DND-41 (cell line): Measurements from ENCODE around the gene RNFT1.
"Not testable (repeated sequence)": the region's sequence is repeated elsewhere in the genome, so short reads cannot be mapped to it uniquely, and the experiment has no call there.

Experiments used
- ATAC-seq: fragments of 200-7000 bp; cut with Tn5 transposase; 3 replicates; pipeline ENCODE4 v1.9.1; 2021; ENCODE audit warnings: low read depth; ENCODE audit not compliant: insufficient read depth
- DNase-seq: peaks from one replicate; pipeline ENCODE4 v3.0.0-alpha.2; 2020
- H2AFZ ChIP-seq: 2 replicates; pipeline ENCODE4 v1.6.0; 2012; ENCODE audit warnings: low read depth, low read length
- H3K27ac ChIP-seq: 2 replicates; pipeline ENCODE4 v1.5.1; 2012; ENCODE audit warnings: low read length, inconsistent platforms
- H3K27me3 ChIP-seq: fragments of 200-600 bp; sonication (generic); 2 replicates; pipeline ENCODE4 v1.6.0; 2012; ENCODE audit warnings: low read length, mild to moderate bottlenecking, inconsistent platforms; ENCODE audit not compliant: insufficient read depth, poor library complexity
- H3K36me3 ChIP-seq: 2 replicates; pipeline ENCODE4 v1.5.1; 2012; ENCODE audit warnings: low read length, inconsistent platforms; ENCODE audit not compliant: insufficient read depth
- H3K4me1 ChIP-seq: 2 replicates; pipeline ENCODE4 v1.5.1; 2012; ENCODE audit warnings: mild to moderate bottlenecking, low read length; ENCODE audit not compliant: insufficient read depth
- H3K4me2 ChIP-seq: 2 replicates; pipeline ENCODE4 v1.6.0; 2012; ENCODE audit warnings: mild to moderate bottlenecking, moderate library complexity, low read length, inconsistent platforms; ENCODE audit not compliant: insufficient read depth
- H3K4me3 ChIP-seq, 2 experiments: fragments of 200-600 bp in 1 of 2; shearing (Covaris generic) in 1 of 2; 2 replicates each; pipeline ENCODE4 v1.5.1; 2012 to 2016; ENCODE audit warnings: inconsistent platforms in 2 of 2, low read length in 2 of 2, mild to moderate bottlenecking in 2 of 2, low read depth in 1 of 2, moderate library complexity in 1 of 2
- H3K79me2 ChIP-seq: 2 replicates; pipeline ENCODE4 v1.6.0; 2012; ENCODE audit warnings: low read length, inconsistent platforms; ENCODE audit not compliant: insufficient read depth
- H3K9ac ChIP-seq: 2 replicates; pipeline ENCODE4 v1.6.0; 2012; ENCODE audit warnings: low read depth, mild to moderate bottlenecking, inconsistent platforms, low read length, moderate library complexity
- H3K9me3 ChIP-seq: 2 replicates; pipeline ENCODE4 v1.5.1; 2012; ENCODE audit warnings: low read length, moderate library complexity, mild to moderate bottlenecking, inconsistent platforms; ENCODE audit not compliant: insufficient read depth, severe bottlenecking
- H4K20me1 ChIP-seq: 2 replicates; pipeline ENCODE4 v1.6.0; 2012; ENCODE audit warnings: low read length; ENCODE audit not compliant: insufficient read depth
- EZH2 ChIP-seq: IDR thresholded peaks from 3 replicates; pipeline ENCODE4 v1.6.1; 2012; ENCODE audit warnings: borderline replicate concordance, low read depth, mild to moderate bottlenecking, moderate library complexity, low read length, inconsistent platforms; ENCODE audit not compliant: severe bottlenecking
- TF ChIP-seq, protein P1 (sequence below): IDR thresholded peaks from 2 replicates; pipeline ENCODE4 v1.5.1; 2012; ENCODE audit warnings: borderline replicate concordance, low read length, moderate library complexity, mild to moderate bottlenecking; ENCODE audit not compliant: poor library complexity, severe bottlenecking; ENCODE audit errors: extremely low read depth

Gene RNFT1

DNA sequence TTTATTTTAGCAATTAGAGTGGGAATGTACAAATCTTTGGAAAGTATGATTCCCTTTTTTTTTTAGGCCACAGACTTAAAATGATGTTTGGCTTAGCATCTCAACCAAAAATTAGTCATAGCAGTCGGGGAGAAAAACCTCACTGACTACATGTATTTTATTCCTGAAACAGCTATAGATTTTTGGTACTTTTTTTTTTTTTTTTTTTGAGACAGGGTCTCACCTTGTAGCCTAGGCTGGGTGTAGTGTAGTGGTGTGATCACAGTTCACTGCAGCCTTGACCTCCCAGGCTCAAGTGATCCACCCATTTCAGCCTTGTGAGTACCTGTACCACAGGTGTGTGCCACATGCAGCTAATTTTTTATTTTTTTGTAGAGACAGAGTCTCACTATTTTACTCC is 23.4 kb downstream of the RNFT1 start:
- Histone ChIP-seq H3K79me2 (no peaks in the 10 kb centered on the region), H3K4me2 (no peak overlapping the region), H3K27me3 (no peaks in the 10 kb centered on the region), H3K36me3 (peaks cover 73% of the 10 kb centered on the region), H3K4me1 (no peaks in the 10 kb centered on the region), H3K27ac (no peak overlapping the region), H2AFZ (no peak overlapping the region), H3K9ac (no peak overlapping the region), H3K4me3 (no peak overlapping the region), H4K20me1 (no peaks in the 10 kb centered on the region), H3K9me3 (no peaks in the 10 kb centered on the region)
- TF ChIP-seq, protein P1, sequence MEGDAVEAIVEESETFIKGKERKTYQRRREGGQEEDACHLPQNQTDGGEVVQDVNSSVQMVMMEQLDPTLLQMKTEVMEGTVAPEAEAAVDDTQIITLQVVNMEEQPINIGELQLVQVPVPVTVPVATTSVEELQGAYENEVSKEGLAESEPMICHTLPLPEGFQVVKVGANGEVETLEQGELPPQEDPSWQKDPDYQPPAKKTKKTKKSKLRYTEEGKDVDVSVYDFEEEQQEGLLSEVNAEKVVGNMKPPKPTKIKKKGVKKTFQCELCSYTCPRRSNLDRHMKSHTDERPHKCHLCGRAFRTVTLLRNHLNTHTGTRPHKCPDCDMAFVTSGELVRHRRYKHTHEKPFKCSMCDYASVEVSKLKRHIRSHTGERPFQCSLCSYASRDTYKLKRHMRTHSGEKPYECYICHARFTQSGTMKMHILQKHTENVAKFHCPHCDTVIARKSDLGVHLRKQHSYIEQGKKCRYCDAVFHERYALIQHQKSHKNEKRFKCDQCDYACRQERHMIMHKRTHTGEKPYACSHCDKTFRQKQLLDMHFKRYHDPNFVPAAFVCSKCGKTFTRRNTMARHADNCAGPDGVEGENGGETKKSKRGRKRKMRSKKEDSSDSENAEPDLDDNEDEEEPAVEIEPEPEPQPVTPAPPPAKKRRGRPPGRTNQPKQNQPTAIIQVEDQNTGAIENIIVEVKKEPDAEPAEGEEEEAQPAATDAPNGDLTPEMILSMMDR = no peak
- no peak for TF ChIP-seq EZH2
- no peak for ATAC-seq
- DNase-seq = no peak

DNA sequence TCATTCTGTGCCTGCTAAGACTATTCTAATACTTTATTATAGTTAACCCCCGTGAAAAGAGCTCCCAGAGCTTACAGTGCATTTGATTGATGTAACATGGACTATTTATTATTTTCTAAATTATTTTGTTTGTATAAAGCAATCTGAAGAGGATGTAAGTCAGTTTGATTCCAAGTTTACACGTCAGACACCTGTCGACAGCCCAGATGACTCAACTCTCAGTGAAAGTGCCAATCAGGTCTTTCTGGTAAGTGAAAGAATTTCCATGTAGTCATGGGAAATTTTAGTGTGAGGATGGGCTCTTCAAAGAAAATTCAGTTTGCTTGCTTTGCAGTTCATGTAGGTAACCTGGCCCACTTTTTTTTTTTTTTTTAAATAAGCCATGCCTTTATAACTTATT is 23.8 kb downstream of the RNFT1 start:
- H3K4me1 ChIP-seq, ATAC-seq, H3K4me2 ChIP-seq, H3K79me2 ChIP-seq, H3K27ac ChIP-seq, H4K20me1 ChIP-seq, H3K9me3 ChIP-seq, H3K9ac ChIP-seq, H2AFZ ChIP-seq, H3K27me3 ChIP-seq, DNase-seq, H3K4me3 ChIP-seq: not testable (repeated sequence)
- peaks cover 73% of the 10 kb centered on the region for H3K36me3 ChIP-seq

DNA sequence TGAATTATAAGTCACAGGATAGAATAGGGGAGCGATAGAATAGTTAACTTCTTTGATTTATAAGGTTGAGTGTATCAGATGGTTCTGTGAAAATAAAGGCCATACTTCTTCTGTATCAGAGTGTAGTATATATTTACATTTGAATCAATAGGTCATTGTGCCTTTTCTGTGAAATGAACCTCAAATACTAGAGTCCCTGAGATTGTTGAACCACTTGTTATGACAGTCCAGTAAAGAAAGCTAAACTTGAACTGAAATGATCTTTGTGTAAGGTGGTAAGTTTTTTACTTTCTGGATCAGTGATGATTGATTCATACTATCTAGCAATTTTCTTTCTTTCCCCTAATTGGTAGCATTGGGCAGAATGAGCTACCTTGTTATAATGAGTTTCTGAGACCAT is 31.2 kb downstream of the RNFT1 start:
- not testable (repeated sequence) for ATAC-seq, DNase-seq, H3K79me2 ChIP-seq, H3K9ac ChIP-seq, H3K4me2 ChIP-seq, H4K20me1 ChIP-seq, H3K27me3 ChIP-seq, H3K4me3 ChIP-seq, H3K9me3 ChIP-seq, H3K27ac ChIP-seq, H2AFZ ChIP-seq, H3K4me1 ChIP-seq
- peaks cover 63% of the 10 kb centered on the region; the same call in 1 of the 2 replicates for H3K36me3 ChIP-seq

DNA sequence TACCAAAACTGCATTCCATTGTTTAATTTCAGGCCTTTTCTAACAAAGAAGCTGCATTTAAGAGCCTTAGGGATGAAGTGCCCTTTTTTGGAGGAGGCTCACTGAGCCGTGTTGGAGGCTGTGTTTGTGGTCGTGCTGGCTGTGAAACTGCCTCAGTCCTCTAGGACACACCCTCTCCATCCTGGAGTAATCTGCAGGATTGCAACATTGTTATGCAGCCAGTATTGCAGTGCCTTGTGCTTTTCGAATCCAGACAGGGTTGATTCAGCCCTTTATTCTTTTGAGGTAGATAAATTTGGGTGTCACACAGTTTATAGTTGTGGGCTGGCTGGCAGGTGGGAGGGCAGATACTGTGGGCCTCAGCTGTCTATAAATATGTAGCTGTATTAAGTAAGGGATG is 33.8 kb downstream of the RNFT1 start:
- H3K9me3 ChIP-seq, ATAC-seq, H2AFZ ChIP-seq, H3K4me1 ChIP-seq, H3K4me3 ChIP-seq, H3K27ac ChIP-seq, H3K27me3 ChIP-seq, H3K9ac ChIP-seq, H3K79me2 ChIP-seq, H3K4me2 ChIP-seq, H4K20me1 ChIP-seq, DNase-seq: not testable (repeated sequence)
- H3K36me3 ChIP-seq = peaks cover 62% of the 10 kb centered on the region

DNA sequence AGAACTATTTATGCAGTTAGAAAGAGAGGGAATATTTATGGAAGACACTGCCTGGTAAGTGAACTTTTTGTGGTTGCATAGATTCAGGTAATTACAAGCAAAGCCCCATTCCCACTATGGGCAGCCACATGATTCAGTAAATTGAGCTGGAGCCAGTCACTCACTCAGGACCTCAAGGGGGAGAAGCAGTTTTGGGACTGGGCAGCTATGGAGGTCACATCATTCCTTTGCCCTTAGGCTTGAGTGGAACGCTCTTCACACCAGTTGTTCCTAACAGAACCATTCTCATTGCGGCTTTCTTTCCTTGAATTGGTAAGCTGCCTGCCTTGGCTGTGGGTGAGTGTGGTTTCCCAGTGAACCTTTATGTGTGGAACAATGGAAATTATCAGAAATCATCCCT is 34.4 kb downstream of the RNFT1 start:
- not testable (repeated sequence) for H3K79me2 ChIP-seq, H3K27ac ChIP-seq, H3K4me1 ChIP-seq, H3K27me3 ChIP-seq, DNase-seq, H3K4me3 ChIP-seq, H4K20me1 ChIP-seq, H3K4me2 ChIP-seq, H3K9me3 ChIP-seq, H2AFZ ChIP-seq, H3K9ac ChIP-seq, ATAC-seq
- H3K36me3 ChIP-seq = peaks cover 61% of the 10 kb centered on the region

DNA sequence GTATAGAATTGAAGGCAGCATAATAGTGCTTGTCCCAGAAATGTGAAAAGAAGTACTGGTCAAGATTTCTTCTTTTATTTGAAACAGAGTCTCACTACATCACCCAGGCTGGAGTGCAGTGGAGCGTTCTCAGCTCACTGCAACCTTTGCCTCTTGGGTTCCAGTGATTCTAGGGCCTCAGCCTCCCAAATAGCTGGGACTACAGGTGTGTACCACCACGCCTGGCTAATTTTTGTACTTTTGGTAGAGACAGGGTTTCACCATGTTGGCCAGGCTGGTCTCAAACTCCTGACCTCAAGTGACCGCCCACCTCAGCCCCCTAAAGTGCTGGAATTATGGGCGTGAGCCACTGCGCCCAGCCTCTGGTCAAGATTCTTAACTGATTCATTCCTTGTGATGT is 43.9 kb downstream of the RNFT1 start:
- peaks cover 62% of the 10 kb centered on the region for H3K36me3 ChIP-seq
- ATAC-seq, H3K9ac ChIP-seq: not testable (repeated sequence)

More for the DNA sequence above, 43.9 kb downstream of the RNFT1 start:
- not testable (repeated sequence) for H3K4me3 ChIP-seq, H3K79me2 ChIP-seq, H3K4me2 ChIP-seq, H3K27me3 ChIP-seq, H2AFZ ChIP-seq, H4K20me1 ChIP-seq, H3K9me3 ChIP-seq, H3K27ac ChIP-seq, H3K4me1 ChIP-seq, DNase-seq
